ES-I3 (cell line): Measurements from ENCODE around the gene ECE1.

ENCODE experiments used
- H3K36me3 ChIP-seq: 2 replicates; pipeline ENCODE4 v1.6.1; 2013; ENCODE audit warnings: mild to moderate bottlenecking, low read length, control low read depth, moderate library complexity; ENCODE audit not compliant: insufficient read depth
- H3K4me1 ChIP-seq: 2 replicates; pipeline ENCODE4 v1.6.1; 2013; ENCODE audit warnings: mild to moderate bottlenecking, control low read depth, low read length; ENCODE audit not compliant: insufficient read depth
- H3K9ac ChIP-seq: 2 replicates; pipeline ENCODE4 v1.6.1; 2013; ENCODE audit warnings: low read depth, mild to moderate bottlenecking, low read length, moderate library complexity
- H3K9me3 ChIP-seq: 2 replicates; pipeline ENCODE4 v1.6.1; 2013; ENCODE audit warnings: mild to moderate bottlenecking, low read length, moderate library complexity; ENCODE audit not compliant: control insufficient read depth, insufficient read depth

The ECE1 gene

DNA sequence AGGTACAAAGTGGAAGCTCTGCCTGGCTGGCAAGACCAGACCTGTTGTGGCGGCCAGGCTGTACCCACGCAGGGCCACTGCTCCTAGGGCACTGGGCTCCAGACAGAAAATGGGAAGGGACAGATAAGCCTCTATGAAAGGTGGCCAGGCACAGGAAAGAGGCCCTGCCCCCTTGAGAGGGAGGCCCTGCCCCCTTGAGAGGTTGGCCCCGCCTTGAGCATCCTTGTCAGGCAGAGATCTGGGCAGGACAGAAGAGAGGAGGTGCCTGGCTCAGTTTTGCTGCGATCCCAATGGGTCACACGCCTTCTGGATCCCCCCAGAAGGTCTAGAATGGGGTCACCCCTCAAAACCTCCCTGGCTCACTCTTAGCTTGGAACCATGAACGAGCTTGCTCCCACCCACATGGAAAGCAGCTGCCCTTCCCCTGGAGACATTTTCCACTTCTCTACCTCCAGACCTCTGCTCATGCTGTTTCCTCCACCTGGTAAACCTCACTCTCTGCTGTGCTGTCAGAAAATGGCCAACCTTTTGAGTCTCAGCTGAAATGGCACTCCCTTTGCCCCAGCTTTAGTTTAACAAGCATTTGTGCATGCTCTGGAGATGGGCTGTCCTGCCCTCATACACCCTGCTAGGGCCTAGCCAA lies 17.5 kb upstream of the ECE1 start:
- peaks cover 39% of the 10 kb centered on the region for H3K4me1 ChIP-seq
- H3K9ac ChIP-seq: no peak overlapping the region
- H3K9me3 ChIP-seq: no peaks in the 10 kb centered on the region
- H3K36me3 ChIP-seq: no peaks in the 10 kb centered on the region

DNA sequence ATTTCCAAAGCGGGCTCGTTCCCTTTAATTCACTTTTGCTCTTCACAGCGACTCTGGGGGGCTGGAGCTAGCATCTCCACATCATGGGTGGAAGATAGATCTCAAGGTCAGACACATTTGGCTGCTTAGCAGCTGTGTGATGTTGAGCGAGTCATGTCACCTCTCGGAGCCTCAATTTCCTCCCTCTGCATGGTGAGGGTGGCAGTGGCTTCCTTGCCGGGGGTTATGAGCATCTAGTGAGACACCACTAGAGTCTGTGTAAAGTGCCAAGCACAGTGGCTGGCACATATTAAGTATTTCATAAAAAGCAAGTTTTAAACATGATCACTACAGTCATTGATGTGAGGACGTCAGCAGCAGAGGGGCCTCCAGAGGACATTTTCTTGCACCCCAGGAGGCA lies 16.9 kb upstream of the ECE1 start:
- H3K9ac ChIP-seq: no peak overlapping the region
- no peaks in the 10 kb centered on the region for H3K9me3 ChIP-seq
- H3K4me1 ChIP-seq: peaks cover 37% of the 10 kb centered on the region
- no peaks in the 10 kb centered on the region for H3K36me3 ChIP-seq

DNA sequence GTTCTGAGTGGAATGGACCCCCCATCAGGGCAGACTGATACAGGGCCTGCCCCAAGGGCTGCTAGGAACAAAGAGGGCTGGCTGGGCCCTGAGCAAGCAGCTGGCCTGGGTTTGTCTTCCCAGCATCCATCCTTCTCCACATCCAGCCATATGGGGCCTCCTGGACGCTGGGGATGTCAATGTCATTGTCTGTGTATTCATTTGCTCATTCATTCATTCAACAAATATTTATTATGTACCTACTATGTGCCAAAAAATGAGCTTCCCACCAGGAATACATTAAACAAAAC lies 15.6 kb upstream of the ECE1 start:
- Histone ChIP-seq H3K9me3 (no peaks in the 10 kb centered on the region), H3K9ac (no peak overlapping the region), H3K36me3 (no peaks in the 10 kb centered on the region), H3K4me1 (peaks cover 36% of the 10 kb centered on the region)

DNA sequence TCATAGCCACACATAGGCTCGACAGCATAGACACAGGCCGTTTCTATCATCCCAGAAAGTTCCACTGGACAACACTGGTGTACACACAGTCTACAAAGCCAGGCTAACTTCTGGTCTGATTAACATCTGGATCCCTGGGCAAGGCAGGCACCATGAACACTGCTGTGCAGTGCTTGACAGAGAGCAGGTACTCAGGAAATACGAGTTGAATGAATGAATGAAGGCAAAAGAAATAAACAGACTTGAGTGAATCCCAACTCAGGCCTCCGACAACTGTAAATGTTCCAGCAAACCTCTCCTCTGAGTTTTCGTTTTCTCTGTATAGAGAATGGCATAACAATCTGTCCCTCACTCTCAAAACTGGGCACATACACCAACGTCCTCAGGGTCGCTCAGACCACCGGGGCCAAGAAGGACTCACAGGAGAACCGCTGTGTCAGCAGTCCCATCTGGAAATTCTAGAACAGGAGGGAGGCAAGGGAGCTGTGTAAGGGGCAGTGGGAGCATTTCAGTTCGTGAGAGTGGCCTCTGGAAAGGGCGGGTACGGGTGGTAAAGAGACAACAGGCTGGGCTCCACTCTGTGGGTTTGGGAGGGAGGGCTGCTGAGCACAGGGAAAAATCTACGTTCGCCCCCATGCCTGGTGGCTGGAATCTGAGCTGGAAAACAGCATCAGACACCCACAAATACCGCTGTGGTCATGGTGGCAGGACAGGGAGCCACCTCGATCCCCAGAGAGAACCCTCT lies 15.1 kb upstream of the ECE1 start:
- Histone ChIP-seq H3K4me1 (peaks cover 34% of the 10 kb centered on the region), H3K9me3 (no peaks in the 10 kb centered on the region), H3K9ac (no peak overlapping the region), H3K36me3 (no peaks in the 10 kb centered on the region)

DNA sequence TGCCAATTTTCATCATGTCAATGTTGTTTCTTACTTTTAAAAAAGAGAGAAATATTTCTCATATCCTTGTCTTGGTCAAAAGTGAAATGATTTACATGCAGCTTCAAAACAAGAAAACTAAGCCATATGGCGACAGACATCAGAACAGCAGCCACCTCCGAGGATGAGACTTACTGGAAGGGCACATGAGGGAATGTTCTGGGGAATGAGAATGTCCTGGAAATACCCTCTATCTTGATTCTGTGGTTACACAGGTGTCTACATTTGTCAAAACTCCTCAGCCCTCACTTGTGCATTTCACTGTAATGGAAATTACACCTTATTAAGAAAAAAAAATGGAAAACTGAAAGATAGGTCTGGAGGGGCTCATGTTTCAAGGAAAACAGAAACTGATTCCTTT lies 14.2 kb upstream of the ECE1 start:
- H3K4me1 ChIP-seq: peaks cover 31% of the 10 kb centered on the region
- H3K9me3 ChIP-seq: no peaks in the 10 kb centered on the region
- no peak overlapping the region for H3K9ac ChIP-seq
- H3K36me3 ChIP-seq: no peaks in the 10 kb centered on the region

DNA sequence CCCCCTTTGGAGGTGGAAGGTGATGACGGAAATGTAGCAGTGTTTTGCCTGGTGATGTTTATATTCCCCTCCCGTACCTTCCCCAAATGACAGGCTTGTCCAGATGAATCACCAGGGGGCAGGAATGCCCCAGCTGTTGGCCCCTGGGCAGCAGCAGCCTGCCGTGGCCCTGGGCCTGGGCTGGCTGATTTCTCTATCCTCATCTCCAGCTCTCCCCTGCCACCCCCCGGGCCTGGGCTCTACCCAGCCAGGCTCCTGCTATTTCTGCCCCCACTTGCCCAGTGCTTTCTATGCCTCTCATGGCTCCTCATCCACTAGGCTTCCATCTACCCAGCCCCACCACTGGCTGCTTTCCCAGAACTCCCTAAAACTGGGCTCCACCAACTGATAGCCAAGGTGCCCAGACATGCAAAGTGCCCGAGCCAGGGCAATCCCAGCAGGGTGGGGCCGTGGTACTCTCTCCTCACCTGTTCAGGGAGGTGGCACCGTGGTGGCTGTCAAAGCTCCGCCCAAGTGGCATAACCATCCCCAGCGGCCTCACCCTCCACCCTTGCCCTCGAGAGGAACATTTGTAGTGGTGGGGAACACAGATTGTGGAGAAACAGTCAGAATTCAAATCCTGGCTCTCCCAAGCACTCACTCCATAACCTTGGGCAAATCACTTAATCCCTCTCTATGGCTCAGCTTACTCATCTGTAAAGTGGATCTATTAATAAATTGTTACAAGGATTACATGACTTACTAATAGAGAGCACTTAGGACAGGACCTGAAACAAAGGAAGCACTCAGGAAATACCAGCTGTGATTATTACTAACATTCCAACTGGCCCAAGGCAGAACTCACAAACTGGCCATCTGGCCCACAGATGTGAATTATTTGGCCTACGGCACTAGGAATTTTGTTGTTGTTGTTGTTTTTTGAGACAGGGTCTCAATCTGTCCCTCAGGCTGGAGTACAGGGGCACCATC lies 12.8 kb upstream of the ECE1 start:
- Histone ChIP-seq H3K4me1 (peaks cover 19% of the 10 kb centered on the region), H3K9ac (no peak overlapping the region), H3K9me3 (no peaks in the 10 kb centered on the region), H3K36me3 (no peaks in the 10 kb centered on the region)

DNA sequence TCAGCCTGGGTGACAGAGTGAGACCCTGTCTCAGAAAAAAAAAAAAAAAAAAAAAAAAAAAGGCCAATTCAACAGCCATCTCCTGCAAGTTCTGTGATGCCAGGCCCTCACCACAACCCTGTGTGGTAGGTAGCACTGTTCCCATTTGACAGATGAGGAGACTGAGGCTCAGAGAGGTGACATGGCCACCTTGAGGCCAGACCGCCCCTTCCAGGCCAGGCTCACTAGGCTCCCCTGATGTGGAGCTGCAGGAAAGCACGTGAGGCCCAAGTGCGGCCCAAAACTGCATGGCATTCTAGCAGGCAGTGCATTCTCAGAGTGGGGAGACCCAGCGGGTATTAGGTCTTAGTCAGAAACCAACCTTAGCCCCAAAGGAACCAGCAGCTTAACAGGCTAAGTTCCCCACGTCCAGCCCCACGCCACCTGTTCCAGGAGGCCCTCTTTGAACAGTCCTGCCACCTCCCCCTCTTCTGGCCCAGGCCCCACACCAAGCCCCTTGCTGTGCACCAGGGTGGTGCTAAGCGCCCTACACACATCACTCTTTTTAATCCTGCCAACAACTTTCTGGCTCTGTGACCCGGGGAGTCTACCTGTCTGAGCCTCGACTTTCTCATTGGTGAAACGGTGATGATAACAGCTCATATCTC lies 11.7 kb upstream of the ECE1 start:
- Histone ChIP-seq H3K9me3 (no peaks in the 10 kb centered on the region), H3K36me3 (no peaks in the 10 kb centered on the region), H3K4me1 (peaks cover 10% of the 10 kb centered on the region; the same call in 1 of the 2 replicates), H3K9ac (no peak overlapping the region)

DNA sequence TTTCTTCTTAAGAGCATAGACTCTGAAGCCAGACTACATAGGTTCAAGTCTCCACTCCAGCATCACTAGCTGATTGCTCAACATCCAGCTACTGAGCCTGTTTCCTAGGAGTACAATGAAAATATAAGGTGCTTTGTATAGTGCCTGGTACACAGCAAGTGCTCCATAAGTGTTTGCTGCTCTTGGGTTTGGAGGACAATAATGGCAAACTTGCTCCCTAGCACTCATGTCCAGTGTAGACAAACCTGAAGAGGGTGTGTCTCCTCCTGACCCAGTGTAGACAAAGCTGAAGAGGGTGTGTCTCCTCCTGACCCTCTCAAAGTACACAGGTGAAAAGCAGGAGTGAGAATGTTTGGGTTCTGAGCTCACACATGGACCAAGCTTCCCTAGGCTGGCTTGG lies 10.5 kb upstream of the ECE1 start:
- H3K9ac ChIP-seq: no peak overlapping the region
- no peaks in the 10 kb centered on the region for H3K9me3 ChIP-seq
- H3K4me1 ChIP-seq: peaks cover 10% of the 10 kb centered on the region; the same call in 1 of the 2 replicates

DNA sequence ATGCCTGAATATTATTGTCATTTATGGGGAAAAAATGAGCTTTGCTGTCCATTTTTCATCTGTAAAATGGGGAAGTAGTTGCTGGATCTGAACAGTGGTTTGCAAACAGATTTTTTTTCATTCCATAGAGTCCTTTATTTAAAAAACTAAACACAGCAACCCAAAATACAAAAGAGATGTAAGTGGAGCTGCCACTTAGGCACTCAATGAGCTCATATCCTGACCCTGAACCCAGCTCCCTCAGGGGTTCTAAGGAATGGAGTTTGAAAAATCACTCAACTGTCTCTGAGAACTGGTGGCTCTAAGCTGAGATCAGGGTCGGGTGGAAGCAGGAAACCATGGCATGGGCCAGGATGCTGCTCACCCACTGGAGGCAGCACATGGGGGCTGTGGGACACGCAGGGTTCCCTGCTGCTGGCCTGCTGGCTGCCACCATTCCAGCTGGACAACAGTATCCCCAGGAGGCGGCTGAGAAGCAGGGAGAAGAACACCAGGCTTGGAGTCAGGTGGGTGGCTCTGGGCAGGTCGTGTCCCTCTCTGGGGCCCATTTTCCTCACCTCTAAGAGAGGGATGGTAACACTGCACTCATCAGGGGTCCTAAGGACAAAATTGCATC lies 9.6 kb upstream of the ECE1 start:
- peaks cover 11% of the 10 kb centered on the region; the same call in 1 of the 2 replicates for H3K4me1 ChIP-seq
- H3K9me3 ChIP-seq: no peaks in the 10 kb centered on the region
- H3K9ac ChIP-seq: no peak overlapping the region
- no peaks in the 10 kb centered on the region for H3K36me3 ChIP-seq

More for the DNA sequence above, 10.5 kb upstream of the ECE1 start:
- no peaks in the 10 kb centered on the region for H3K36me3 ChIP-seq

DNA sequence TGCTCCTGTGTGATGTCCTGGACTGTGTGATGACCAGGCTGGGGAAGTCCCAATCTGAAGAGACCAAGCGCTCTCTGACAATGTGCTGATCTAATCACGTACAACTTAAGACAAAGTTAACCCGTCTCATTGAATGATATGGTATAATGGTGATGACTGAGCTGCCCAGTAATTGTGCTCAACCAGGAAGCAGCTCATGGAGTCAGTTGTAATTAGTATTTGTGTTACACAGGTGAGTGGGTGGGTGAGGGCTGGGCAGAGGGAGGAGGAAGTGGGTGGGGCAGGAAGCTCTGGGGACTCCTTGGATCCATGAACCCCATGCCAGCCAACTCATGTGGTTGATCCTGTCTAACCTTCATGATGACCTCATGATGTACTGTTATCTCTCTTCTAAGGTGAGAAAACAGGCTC lies 8.7 kb upstream of the ECE1 start:
- Histone ChIP-seq H3K4me1 (peaks cover 20% of the 10 kb centered on the region; the same call in 1 of the 2 replicates), H3K36me3 (no peaks in the 10 kb centered on the region), H3K9me3 (no peaks in the 10 kb centered on the region), H3K9ac (no peak overlapping the region)

DNA sequence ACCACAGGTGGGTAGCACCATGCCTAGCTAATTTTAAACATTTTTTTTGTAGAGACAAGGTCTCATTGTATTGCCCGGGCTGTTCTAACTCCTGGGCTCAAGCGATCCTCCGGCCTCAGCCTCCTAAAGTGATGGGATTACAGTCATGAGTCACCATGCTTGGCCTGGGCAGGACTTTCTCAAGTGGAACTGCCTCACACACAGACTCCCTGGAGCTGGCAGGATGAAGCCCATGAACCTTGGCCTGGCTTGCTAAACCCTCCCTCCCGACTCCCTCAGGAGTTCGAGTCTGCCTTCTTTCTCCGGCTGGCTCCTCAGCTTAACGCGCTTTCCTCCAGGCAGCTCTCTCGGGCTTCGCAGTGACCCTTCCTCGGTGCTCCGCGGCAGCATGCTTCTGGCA lies 7.7 kb upstream of the ECE1 start:
- no peaks in the 10 kb centered on the region for H3K9me3 ChIP-seq
- no peaks in the 10 kb centered on the region for H3K36me3 ChIP-seq
- H3K9ac ChIP-seq: no peak overlapping the region
- peaks cover 23% of the 10 kb centered on the region for H3K4me1 ChIP-seq

DNA sequence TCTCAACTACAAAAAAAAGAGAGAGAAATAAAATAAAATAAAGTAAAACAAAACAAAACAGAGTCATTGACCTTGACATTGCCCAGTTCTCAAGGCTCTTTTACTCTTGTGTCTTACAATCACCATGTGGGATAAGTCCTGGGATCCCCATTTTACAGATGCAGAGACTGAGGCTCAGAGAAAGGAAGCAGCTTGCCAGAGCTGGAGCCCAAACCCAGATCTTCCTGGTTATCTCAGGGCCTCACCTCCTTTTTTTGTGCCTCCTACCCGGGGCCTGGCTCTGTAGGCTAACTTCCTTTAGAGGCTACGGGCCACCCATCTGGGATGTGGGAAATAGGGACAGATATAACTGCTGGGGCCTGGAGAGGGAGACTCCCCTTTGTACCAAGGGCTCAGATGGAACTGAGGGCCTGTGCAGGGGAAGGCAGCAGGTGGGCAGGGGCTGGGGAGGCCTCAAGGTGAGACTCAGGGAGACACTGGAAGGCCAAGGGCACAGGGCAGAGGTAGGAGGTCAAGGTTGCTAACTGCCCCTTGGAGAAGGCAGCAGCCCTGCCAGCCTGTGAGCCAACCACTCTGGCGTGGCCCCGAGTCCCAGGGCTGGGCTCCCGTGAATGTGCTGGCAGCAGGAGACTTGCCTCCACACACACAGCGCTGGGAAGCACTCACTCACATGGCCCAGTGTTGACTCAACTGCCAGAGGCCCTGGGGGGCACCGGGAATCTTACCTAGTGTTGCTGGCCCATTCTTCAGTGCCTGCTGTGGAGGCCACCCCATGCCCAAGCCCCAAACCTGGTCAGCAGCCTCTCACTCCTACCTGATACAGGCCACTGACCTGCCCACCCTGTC lies 6.5 kb upstream of the ECE1 start:
- Histone ChIP-seq H3K9me3 (no peaks in the 10 kb centered on the region), H3K9ac (no peak overlapping the region), H3K36me3 (no peaks in the 10 kb centered on the region), H3K4me1 (peaks cover 23% of the 10 kb centered on the region)

DNA sequence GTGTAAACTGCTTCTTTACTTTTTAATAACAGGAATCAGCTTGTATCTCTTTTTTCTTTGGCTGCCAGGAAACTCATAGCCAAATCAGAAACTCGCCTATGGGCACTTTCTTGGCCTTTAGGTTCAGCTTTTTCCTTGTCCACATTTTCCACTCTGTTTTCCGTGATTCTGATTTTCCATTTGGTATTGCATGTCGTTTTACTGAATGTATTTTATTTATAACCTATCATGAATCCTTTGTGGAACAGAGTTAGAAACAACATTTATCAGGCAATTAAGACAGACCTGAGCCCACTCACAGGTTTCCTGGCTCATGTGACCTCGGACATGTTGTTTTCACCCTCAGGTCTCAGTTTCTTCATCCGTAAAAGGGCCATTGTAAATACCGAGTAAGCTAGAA lies 5.3 kb upstream of the ECE1 start:
- Histone ChIP-seq H3K9ac (no peak overlapping the region), H3K4me1 (peaks cover 26% of the 10 kb centered on the region)

More for the DNA sequence above, 5.3 kb upstream of the ECE1 start:
- Histone ChIP-seq H3K36me3 (no peaks in the 10 kb centered on the region), H3K9me3 (no peaks in the 10 kb centered on the region)
